OCI-M2 (cell line): ENCODE data around the gene MATR3.
"Not testable (repeated sequence)": the region's sequence is repeated elsewhere in the genome, so short reads cannot be mapped to it uniquely, and the experiment has no call there.

ENCODE experiments used
- DNase-seq: peaks from one replicate; lab custom pipeline; 2025; ENCODE audit not compliant: unreplicated experiment; lab: John Stamatoyannopoulos, UW

Gene MATR3, protein sequence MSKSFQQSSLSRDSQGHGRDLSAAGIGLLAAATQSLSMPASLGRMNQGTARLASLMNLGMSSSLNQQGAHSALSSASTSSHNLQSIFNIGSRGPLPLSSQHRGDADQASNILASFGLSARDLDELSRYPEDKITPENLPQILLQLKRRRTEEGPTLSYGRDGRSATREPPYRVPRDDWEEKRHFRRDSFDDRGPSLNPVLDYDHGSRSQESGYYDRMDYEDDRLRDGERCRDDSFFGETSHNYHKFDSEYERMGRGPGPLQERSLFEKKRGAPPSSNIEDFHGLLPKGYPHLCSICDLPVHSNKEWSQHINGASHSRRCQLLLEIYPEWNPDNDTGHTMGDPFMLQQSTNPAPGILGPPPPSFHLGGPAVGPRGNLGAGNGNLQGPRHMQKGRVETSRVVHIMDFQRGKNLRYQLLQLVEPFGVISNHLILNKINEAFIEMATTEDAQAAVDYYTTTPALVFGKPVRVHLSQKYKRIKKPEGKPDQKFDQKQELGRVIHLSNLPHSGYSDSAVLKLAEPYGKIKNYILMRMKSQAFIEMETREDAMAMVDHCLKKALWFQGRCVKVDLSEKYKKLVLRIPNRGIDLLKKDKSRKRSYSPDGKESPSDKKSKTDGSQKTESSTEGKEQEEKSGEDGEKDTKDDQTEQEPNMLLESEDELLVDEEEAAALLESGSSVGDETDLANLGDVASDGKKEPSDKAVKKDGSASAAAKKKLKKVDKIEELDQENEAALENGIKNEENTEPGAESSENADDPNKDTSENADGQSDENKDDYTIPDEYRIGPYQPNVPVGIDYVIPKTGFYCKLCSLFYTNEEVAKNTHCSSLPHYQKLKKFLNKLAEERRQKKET

DNA sequence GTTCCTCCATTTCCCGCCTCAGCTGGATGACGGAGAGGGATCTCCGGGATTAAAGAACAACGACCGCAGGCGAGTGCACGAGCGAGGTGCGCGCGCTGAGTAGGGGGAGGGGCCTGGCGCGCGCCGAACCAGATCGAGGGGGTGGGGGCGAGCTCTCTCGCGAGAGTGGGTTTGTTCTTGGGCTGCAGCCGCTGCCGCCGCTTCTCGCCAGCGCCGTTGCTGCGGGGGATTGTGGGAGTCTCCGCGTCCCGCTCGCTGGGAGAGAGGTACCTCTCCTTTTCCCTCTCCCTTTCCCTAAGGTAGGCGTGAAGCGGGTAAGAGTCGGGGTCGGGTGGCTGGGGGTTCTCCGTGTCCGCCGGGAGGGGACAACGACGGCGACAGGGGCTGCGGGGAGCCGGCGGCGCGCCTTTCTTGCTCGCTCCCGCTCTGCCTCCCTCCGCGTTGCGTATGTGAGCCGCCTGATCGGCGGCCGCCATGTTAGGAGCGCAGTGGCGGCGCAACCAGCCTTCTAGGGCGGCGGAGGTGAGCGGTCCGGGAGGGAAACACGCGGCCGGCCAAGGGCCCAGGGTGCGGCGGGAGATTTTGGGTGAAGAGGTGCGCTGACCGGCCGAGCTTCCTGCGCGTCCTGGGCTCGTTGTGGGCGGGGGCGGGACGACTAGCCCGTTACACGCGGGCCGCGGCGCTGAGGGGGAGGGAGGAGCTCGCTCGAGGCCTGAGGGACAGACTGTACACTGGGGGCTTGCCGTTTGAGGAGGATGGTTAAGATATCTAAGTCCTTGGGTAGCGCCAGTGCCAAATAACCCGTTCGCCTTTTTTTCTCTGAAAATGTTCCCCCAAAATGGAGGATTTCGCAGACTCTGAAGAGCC is at the start of gene MATR3:
TSS of gene MATR3 (plus strand) at position 234 of the 867 bp plus-strand sequence. CDS start 13,676 bp downstream, outside the sequence.
- DNase-seq: peak; percentile 58

DNA sequence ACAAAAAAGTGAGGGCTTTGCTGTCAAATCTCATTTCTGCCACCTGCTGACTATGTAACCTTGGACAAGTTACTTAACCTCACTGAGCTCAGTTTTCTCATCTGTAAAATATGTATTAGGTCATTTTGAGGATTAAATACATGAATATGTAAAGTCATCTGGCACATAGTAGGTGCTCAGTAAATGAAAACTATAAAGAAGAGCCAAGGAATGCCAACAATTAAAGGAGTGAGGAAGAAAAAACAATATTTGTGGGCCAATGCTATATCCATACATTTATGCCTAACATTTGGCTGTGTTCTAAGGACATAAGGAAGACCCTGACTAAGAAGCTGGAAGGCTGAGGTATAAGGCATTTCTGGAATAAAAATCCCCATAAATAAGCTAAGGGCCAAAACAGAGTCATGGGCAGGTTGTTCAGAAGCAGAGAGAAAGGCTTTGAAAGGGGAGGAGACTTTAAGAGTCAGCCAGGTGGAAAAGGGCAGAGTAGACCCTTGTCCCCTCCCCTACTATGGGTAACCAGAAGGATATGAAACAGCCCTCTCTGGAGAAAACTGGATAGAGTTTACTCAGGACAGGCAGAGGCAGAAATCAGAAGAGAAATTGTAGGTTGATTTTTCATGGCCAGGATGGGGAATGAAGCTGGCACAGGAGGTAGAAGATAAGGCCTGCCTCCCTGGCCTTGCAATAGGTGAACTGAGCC is 47.8 kb upstream of the MATR3 start:
- DNase-seq: no peak

DNA sequence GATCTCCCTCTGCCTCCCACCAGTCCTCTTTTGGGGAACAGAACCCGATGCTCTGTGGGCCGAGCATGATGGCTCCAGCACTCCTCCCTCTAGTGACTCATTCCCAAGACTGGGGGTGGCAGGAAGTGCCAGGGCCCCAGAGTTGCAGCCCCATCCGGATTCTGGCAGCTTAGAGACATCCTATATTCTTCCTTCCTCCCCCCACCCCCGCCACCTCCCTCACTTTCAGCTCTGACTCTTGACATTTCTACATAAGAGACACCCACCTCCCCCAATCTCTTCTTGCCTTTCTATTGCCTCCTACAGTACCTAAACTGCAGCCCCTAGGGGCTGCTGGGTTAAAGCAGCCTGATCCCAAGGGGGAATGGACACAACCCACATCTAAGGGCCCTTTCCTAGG is 47.1 kb upstream of the MATR3 start:
- DNase-seq: no peak

DNA sequence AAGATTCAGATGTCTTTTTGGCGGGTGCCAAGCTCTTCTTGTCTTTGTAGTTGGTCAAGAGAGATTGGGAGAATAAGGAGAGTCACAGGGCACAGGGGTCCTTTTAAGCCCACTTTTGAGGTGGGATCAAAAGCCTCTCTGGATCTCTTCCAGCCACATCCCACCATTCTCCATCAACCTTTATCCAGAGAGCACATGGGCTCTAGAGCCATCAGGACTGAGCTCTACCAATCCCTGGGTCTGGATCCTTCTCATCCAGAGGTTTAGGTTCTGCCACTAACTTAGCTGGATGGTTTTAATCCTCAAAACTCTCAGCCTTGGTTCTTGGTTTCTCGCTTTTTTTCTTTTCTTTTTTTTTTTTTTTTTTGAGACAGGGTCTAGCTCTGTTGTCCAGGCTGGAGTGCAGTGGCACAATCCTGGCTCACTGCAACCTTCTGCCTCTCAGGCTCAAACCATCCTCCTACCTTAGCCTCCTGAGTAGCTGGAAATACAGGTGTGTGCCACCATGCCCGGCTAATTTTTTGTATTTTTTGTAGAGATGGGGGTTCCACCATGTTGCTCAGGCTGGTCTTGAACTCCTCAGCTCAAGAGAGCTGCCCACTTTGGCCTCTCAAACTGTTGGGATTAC is 44.6 kb upstream of the MATR3 start:
- no peak for DNase-seq

DNA sequence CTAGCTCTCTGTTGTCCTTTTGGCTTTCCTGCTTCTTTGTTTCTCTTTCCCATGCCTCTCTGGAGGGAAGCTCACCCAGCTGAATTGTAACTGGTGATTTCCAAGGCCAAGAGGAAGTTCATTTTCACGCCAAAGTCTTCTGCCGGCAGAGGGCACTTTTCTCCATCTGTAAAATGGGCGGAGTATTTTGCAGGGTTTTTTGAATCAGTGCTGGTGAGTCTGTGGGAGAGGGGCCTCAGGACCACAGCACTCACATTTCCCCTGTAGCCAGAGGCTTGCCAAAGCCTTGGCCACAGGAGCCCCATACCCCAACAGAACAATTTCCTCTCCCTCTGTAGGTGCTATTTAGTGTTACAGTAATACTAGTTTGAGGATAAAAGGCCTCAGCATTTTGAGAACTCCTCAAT is 42.3 kb upstream of the MATR3 start:
- DNase-seq: no peak

DNA sequence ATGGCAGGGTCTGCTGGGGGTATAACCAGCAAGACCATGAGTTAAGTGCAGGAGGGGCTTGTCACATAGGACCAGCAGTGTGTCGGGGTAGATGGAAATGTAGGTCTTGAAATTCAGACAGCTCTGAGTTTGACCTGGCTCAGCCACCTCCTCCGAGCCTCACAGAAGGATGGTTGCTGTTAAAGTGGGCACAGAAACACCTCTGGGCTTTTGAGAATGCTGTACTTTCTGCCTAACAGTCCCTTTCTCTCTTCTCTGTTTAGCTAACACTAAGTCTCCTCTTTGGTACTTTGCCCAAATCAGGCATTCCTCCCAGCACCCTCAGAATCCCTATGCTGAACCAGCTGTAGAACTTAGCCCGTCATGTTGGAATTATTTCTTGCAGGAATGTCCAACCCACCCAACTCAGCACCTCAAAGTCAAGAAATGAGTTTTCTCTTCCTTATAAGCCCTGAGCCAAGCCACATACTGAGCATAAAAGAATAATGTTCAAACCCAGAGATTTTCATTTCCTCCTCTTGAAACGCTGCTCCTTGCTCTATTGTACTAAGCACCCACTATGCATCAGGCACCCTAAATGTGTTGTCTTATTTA is 41.7 kb upstream of the MATR3 start:
- no peak for DNase-seq

DNA sequence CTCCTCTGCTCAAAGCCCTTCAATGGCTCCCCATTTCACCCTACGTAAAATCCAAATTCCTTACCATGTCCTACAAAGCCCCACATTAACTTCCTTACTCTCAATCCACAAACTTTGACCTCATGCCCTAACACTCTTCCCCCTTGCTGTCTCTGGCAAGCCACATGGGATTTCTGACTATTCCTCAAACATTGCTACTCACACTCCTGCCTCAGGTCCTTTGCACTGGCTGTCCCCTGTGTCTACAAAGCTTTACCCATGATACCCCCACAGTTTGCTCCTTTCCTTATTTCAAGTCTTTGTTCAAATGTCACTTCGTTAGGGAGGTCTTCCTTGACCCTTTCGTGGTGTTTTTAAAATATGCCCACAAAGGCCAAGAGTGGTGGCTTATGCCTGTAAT is 40.4 kb upstream of the MATR3 start:
- no peak for DNase-seq

DNA sequence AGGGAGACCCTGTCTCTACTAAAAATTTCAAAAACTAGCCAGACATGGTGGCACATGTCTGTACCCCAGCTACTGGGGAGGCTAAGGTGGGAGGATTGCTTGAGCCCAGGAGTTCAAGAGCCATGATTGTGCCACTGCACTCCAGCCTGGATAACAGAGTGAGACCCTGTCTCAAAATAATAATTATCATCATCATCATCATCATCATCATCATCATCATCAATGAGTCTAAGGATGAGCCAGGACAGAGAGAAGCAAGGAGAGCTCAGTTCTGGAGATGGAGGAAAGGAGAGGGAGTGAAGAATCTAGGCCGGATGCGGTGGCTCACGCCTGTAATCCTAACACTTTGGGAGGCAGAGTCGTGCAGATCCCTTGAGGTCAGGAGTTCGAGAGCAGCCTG is 36.7 kb upstream of the MATR3 start:
- no peak for DNase-seq

DNA sequence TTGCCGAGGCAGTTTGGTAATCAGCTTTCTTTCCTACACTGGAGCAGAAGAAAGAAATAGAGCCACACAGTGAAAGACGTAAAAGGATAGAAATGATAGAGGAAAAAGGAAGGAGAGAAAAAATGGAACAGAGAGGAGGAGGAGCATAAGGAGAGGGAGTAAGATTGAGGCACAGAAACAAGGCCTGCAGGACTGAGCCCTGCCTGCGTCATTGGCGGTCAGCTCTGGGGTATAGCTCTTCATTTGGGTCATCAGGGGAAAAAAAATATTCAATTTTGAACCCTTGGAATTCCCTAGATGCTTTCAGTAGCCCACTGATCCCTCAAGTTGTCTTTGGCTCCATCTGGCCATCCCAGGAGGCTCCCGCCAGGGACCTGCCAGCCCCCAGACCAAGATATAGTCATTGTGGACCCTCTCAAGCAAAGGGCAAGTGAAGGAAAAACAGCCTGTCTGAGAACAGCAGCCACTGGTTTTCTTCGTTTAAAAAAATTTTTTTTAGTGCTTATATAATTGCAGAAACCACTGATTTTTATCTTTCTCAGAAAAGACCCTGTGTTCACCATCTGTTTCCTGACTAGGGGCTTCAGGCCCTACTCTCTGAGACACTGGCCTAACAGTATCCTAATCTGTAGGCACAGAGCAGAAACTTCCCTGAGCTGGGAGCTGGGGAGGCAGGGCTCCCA is 31.3 kb upstream of the MATR3 start:
- no peak for DNase-seq

DNA sequence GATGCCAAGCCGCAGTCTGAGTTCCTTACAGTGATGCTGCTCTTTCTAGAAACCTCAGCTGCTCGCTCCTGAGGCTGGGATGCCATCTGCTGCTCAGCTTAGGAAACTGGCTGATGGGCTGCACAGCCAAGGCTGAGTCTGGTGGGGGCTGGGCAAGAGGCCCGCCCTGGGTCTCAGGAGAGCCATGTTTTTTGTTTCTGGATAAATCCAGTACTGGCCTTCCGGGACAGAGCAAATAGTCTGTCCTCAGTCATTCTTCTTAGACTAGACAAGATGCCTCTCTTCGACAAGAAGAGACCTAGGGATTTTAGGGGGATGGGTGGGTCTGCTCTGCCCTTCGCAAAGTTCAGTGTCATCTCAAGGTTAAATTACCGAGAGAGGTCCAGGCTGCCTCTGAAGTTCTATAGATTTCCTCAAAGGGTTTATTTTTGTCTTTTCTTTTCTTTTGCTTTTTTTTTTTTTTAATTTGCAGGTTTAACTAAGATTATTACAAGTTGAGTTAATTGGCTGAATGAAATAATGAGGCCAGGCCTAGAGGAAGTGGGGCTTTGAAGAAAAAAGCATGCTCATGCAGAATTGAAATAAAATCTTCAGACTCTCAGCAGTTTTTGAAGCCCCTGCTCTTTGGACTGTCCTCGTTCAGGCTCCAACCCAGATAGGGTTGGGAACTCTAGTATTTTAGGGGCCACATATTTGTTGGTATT is 30.6 kb upstream of the MATR3 start:
- peak; percentile 29 for DNase-seq

DNA sequence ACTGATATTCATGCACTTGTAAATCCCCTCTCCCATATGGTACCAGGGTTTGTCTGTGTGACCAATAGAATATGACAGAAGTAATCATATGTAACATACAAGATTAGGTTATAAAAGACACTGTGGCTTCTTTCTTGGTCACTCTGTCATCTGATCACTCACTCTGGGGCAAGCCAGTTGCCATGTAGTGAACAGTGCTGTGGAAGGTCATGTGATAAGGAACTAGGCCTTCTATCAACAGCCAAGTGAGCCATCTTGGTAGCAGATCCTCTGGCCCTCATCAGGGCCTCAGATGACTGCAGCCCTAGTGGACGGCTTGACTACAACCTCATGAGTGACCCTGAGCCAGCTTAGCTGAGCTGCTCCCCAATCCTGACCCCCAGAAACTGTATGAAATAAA is 30.0 kb upstream of the MATR3 start:
- no peak for DNase-seq

DNA sequence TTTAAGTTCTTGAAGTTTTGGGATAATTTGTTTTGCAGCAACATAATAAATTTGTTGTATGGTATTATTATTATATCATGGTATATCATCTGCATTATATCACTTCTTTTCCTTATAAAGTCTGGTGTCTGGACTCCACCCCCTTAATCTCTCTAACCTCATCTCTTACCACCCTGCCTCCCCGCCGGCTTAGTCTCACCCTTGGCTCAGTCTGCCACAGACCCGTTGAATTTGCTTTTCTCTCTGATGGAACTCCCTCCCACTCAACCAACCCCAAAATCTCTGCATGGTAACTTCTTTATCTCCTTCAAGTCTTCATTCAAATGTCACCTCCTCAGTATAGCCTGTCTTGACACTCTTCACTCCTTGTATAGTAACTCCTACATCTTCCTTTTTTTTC is 29.6 kb upstream of the MATR3 start:
- DNase-seq: no peak

DNA sequence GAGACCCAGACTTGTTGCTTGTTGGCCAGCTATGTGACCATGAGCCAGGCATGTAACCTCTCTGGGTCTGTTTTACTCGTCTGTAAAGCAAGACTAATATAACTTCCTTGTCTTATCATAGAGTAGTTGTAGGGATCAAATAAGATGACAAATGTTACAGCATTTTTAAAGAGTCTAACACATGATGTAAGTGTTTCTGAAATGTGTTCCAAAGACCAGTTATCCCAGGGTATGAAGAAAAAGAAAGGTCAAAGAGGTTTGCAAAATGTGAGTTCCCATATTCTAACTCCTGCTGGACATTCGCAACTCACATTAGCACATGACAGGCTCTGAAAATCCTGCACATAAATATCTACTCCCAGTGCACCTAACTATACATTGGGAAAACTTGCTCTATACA is 28.5 kb upstream of the MATR3 start:
- no peak for DNase-seq

DNA sequence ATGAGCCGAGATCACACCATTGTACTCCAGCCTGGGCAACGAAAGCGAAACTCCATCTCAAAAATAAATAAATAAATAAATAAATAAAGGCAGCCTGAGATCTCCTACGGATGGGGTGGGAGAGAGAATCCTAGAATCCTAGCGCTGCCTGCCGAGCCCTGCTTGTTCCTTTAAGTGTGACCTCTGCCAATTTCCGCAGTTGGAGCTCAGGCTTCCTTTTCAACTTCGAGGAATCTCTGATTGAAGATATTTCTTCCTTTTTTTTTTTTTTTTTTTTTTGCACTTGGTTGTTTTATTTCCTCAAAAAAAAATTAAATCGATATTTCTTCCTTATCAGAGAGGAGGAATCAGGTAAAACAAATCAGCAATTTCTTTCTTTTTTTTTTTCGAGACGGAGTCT is 27.3 kb upstream of the MATR3 start:
- DNase-seq: no peak

DNA sequence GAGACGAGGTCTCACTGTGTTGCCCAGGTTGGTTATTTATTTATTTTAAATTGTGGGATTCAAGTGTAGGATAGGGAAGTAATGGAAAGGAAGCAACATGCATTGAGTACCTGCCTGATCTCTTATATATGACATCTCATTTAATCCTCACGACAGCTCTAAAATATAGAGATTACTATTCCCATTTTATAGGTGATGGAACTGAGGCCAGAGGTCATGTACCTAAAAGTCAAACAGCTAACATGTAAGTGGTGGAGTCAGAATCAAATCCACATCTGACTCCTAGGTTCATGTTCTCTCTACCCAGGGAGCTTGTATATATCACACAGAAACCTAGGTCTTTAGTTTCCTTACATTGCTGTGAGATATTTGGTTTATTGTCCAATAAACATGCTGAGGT is 26.1 kb upstream of the MATR3 start:
- no peak for DNase-seq

DNA sequence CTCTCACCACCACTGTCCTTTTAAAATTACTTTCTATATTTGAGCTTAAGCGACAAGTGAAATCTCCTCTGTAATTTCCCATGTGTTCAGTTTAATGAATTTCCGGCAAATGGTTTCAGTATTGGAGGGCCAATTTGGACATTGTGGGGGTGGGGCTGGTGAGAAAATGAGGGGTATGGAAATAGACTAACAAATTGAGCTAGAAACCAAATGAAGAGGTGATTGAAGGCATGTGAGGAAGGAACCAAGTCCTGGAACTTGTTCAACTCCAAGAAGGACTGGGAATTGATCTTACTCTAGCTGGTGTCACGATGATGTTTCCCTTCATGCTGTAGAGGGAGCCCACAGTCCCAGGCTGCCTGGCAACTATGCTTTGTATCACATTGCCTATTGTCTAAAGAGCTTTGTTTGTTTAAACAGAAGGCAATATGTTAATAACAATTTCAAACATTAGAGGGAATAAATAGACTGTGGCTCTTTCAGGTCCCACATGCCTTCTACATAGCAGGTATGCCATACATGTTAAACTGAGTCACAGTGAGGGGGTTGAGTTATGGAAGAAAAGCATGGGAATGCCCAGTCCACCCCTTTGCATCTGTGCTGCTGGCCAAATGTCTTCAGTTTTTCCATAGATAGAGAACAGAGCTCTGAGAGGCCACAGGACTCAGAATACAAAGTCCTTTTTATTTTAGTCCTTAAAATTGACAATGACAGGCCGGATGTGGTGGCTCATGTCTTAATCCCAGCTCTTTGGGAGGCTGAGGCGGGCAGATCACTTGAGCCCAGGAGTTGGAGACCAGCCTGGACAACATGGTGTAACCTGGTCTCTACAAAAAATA is 25.0 kb upstream of the MATR3 start:
- no peak for DNase-seq

DNA sequence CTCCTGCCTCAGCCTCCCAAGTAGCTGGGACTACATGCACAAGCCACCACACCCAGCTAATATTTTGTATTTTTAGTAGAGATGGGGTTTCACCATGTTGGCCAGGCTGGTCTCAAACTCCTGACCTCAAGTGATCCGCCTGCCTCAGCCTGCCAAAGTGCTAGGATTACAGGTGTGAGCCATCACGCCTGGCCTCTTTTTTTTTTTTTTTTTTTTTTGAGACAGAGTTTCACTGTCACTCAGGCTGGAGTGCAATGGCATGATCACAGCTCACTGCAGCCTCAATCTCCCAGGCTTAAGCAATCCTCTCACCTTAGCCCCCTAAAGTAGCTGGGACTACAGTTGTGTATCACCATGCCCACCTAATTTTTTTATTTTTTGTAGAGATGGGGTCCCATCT is 22.8 kb upstream of the MATR3 start:
- DNase-seq: not testable (repeated sequence)
